Activated CD8-positive, alpha-beta memory T cell treated with anti-CD3 and anti-CD28 coated beads, Interleukin-2, amount 50 U/mL, for 1 hour (primary cell): ENCODE measurements around the gene MAD1L1.
"Not testable (repeated sequence)": the region's sequence is repeated elsewhere in the genome, so short reads cannot be mapped to it uniquely, and the experiment has no call there.

Experiments used
- DNase-seq: peaks from one replicate; pipeline ENCODE4 v3.0.0-alpha.2; 2020; ENCODE audit errors: extremely low read depth

The MAD1L1 gene

DNA sequence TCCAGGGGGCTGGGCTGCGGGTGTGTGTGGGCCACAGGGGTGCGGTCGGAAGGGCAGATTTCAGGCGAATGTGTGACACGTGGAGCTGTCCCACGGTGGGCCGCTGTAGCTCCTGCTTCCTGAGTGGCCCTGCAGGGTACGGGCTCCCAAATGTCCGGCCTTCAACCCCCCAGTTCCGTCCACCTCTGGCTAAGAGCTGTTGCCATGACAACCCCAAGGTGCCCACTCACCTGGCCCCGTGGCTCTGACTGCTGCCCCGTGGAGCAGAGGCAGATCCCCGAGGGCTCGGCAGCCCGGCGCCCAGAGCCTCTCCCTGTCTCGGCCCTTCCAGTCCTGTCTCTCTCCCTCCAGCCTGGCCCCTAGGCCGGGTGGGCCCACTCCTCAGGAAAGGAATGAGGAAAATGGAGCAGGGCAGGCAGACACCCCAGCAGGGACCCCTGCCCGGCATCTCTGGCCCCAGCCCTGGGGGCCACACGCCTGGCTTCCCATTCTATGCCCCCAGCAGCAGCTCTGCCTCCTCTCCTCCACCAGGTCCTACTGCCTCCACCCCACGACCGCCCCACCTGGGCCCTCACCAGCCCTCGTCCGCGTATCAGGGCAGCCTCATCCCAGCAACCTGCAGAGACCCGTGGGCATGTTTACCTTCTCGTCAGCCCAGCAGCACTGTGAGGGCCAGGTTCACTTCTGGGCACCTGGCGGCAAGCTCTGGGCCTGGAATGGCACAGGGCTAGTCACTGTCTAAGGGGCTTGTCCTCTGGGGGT lies 347.1 kb downstream of the MAD1L1 start:
- no peak for DNase-seq

DNA sequence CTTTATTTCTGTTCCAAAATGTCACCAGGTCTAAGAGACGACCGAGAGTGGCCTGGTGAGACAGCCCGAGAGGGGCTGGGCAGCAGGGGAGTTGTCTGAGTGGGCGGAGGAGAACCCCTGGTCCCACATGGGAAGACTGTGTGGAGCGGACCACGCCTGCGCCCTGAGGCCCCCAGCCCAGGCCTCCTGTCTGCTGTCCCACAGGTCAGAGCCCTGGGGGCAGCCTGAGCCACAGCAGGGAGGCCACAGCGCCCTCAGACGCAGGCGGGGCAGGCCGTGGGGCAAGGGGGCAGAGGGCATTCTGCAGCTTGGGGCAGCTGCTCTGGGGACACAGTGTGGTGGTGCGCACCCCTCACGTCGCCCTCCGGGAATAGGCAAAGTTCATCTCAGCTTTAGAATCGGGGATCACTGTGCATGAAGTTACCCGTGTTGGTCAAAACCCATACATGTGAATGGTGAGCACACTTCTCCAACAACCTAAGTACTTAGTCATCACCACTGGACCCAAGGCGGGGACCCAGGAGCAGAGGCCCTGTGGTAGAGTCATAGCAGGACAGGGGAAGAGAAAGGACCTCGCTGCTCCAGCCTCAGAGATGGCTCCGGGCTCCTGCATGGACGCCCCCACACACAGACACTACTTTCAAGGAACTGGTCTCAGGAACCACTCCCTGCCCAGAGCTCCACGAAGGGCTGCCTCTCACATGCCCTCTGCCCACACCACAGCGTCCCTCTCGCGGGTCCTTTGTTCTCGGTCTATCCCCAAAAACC lies 348.0 kb downstream of the MAD1L1 start:
- no peak for DNase-seq

DNA sequence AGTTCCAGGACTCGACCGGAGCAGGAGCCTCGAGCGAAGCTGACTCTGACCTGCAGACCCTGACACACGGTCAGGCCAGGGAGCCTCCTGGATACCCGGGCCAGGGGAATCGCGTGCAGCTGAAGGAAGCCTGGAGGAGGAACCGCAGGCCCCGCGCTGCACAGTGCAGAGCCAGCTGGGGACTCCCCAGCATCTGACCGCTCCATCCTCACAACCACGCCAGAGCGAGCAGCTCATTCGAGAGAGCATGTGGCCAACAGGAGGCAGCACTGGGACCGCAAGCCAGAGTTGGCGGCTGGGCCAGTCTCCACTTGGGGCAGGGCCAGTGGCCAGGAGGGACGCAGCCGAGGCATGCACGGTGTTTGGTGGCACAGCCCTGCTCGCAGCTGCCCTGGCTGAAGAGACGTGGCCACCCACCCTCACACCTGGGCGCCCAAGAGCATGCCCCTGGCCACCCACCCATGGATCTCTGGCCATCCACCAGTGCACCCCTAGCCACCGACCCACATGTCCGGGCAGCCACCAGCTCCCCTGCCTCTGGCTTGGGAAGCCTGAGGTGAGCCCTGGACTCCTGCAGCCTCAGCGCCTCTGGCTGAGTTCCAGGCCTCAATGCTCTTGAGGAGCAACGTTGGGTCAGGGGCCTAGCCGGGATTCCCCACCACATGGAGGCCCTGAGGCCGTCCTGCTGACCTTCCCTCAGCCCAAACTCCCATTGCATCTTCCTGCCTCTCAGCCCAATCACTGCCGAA lies 348.7 kb downstream of the MAD1L1 start:
- DNase-seq = no peak

DNA sequence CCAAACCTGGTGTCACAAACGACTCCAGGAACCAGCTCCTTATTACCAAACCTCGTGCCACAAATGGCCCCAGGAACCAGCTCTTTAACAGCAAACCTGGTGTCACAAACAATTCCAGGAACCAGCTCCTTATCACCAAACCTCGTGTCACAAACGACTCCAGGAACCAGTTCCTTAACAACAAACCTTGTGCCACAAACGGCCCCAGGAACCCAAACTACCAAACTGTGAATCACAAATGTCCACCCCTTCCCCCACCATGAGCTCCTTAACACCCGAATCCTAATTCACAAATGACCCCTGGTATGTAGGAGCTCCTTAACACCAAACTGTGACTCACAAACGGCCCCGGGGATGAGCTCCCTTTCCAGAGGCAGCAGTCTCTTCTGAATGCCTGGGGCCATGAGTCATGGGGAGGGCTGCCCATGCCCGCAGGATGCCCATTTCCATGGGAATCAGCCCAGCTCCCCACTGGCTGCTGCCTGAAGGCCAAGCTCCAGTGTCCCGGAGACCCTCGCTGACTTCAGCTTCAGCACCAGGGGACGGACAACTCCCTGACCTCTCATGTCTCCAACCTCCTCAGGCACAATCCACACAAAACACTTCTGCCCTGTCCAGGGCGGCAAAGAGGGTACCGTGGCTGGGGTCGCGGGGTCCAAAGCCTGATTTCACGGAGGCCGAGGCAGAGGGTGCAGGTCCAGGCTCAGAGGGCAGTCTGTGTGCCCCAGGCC lies 349.5 kb downstream of the MAD1L1 start:
- no peak for DNase-seq

DNA sequence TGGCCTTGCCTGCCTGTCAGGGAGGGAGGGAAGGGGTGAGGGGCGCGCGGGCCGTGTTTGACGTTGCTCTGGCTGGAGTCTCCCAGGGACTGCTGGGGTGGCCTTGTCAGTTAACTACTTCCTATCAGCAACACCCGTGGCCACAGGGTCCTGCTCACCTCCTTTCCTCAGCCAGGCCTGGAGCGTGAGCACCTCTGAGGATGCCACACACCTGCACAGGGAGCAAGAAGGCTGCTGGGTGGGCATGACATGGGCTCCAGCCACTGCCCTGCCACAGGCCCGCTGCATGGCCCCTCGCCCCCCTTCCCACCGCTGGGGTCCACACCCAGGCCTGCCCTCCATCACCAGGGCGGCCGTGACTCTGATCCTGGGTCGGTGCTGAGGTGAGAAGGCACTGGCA lies 350.3 kb downstream of the MAD1L1 start:
- no peak for DNase-seq

DNA sequence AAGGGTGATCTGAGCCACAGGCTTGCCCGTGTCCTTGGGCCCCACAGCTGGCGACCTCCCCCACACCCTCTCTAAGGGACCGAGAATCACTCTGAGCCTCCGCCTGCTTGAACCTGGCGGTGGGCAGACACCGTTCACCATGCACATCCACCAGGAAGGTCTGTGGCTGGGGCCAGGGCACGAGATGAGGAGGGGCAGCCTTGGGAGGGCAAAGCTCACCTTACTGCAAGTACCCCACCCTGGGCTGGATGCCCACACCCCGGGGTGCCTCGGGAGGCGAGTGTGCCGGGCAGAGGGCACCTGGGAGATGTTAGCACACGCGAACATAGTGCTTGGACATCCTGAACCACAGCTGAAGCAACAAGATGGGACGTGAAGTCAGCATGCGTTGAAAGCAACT lies 350.8 kb downstream of the MAD1L1 start:
- no peak for DNase-seq

DNA sequence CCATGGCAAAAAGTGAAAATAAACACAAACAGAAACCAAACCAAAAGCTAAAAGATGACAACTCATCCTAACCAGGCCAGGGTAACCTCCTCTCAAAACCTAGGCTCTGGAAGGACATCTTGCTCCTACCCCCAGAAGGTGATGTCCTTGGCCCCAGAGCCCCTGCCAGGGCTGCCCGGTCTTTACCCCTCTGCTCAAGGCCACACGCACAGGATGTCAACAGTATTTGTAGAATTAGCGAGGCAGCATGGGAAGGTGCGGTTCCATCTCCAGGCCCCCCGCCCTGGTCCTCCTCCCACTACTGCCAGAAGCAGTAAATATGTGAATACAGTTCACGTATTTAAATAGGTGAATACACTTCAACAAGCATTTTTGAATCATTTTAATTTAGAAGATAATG lies 356.1 kb downstream of the MAD1L1 start:
- DNase-seq = not testable (repeated sequence)

DNA sequence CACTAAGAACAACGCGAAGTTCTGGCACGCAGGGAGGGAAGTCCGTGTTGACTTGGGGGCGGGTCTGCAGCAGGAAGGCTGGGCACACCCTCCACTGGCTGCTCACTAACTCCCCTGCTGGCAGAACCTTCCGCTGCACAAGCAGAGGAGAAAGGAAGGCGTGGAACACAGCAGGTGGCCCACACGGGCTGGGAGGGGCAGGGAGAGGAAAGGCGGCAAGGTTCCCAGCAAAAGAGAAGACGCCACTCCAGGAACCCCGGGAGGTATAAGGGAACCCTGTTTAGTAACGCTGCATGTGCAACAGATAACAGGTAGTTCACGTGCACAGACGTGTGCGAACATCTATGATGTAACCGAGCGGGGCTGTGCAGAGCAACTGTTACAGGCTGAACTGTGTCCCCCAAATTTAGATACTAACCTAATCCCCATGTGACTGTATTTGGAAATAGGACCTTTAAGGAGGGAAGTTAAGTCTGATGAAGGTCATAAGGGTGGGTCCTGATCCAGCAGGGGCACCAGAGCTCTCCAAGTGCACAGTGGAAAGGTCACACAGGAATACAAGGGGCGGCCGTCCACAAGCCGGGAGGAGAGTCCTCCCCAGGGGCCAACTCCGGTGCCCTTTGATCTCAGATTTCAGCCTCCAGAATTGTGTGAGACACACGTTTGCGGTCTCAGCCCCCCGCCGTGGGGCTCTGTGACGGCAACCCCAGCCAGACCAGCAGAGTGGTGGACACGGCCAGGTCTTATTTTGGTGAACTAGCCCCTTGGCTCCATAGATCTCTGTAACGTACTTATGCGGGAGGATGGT lies 357.1 kb downstream of the MAD1L1 start:
- DNase-seq = not testable (repeated sequence)

DNA sequence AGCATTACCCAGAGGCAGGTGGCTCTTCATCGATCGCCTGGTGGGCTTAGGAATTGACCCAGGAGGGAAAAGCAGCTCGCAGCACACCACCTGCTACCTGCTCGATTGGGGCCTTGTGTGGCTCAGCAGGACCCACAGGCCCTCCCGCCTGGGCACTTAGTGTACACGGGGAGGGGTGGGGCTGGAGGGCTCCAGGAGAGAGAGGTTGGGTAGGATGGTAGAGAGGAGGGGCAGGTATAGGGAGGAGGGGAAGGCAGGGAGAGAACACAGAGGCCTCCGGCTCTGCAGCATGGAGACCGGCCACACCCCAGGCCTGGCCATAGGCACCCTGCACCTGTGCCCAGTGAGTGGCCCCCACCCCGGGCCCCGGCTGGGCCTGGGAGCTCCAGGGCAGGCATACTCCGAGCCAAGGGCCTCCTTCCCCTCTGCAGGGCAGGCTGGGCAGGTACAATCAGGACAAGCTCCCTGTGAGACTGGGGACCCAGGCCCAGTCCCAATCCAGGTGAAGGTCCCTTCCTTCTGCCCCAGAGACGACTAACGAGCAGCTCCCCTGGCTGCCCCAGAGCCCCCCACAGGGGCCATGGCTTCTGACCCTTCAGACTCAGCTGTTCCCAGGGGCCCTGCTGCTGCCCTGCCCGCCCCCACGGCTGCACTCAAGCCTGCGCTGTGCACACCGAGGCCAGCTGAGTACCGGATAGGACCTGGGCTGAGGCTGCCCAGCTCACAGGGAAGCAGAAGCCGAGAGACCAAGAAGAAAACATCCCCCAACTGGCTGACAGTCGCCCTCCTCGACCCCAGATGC lies 358.0 kb downstream of the MAD1L1 start:
- DNase-seq = not testable (repeated sequence)

DNA sequence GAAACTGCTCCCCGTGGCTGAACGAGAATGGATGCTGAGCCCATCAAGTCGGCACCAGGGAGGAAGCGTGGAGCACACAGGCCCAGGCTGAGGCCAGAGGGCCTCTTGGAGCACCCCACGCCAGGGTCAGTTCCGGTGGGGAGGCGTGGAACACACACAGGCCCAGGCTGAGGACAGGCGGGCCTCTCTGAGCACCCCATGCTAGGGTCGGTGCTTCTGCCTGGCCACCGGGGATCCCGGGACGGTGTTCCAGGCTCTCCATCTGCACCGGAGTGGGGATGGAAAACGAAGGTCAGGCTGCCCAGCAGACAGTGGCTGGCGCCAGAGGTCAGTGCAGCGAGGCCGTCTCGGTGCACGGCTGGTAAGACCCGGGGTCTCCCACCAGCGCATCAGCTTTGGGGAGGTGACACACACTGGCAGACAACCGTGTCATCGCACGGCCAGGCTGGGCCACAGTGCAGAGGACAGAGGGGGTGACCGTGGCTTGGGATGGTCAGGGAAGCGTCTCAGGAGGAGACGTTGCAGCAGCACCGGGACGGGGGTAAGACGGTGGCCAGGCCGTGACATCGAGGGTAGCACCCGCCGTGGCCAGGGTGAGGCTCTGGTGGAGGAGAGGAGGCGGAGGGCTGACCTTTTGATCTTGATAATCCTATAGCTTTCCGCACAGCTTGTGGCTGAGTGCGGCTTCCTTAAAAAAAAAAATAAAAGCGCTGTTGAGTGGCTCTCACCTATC lies 358.7 kb downstream of the MAD1L1 start:
- DNase-seq = no peak

DNA sequence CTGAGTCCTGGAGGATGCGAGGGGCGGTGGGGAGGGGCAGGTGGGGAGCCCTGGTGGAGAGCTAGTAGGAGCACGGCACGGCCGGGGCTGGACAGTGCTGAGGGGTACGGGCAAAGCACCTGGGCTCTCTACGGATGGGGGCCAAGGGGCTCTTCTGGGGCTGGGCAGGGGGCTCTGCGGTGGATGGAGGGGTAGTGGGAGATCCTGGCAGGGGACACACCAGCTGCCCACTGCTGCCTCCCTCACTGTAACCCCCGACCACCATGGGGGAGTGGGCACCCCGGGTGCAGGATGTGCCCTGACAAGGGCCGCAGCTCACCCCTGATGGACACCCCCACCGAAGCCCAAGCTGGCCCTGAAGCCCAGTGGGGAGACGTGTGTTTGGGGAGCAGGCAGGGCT lies 359.3 kb downstream of the MAD1L1 start:
- no peak for DNase-seq

DNA sequence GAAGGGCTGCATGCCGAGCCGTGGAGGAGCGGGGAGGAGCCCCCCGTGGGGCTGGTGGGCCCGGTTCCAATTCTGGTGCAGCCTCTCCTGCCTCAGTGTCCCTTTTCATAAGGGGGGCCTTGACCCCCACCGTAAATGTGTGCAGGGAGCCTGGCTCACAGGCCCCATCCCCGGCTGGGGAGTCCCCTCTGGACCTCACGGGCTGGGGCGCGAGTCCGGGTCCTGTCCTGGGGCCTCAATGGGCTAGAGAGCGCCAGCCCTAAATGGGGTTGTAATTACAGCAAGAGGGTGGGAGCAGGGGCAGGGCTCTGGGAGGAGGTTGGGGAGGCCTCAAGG lies 359.7 kb downstream of the MAD1L1 start:
- DNase-seq = no peak

DNA sequence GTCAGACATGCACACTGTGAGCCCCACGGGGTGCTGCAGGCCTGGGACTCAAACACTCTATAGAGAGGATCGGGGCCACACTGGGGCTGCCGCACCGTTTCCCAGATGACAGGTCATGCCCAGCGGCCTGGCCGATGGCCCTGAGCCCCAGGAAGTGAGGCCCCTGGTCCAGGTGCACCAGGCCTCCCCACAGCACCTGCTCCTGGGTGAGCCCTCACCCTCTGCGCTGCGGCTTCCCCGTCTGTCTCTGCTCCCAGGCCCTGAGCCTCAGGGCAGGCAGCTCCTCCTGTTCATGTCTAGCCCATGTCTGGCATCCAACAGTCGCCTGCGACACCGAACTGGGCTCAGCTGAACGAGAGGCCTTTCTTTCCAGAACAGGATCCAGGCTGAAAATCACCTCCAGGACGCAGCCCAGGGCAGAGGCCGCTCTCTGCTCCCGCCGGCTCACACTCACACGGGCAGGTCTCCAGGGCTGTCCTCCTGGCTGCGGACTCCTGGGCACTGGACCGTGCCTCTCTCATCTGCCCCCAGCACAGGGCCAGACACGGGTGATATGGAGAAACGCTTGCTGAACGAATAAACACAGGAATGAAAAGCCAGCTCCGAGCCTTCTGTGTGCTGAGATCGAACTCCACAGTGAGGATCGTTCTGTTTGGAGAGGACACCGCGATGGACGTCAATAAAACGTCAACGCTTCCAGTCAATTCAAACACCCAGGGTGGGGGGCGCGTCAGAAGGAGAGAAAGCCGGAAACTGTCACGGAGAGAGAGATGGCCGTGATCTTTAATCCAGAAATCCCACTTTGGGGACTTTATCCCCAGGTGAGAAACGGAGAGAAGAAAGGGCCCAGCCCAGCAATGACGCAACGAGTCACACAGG lies 360.3 kb downstream of the MAD1L1 start:
- no peak for DNase-seq

DNA sequence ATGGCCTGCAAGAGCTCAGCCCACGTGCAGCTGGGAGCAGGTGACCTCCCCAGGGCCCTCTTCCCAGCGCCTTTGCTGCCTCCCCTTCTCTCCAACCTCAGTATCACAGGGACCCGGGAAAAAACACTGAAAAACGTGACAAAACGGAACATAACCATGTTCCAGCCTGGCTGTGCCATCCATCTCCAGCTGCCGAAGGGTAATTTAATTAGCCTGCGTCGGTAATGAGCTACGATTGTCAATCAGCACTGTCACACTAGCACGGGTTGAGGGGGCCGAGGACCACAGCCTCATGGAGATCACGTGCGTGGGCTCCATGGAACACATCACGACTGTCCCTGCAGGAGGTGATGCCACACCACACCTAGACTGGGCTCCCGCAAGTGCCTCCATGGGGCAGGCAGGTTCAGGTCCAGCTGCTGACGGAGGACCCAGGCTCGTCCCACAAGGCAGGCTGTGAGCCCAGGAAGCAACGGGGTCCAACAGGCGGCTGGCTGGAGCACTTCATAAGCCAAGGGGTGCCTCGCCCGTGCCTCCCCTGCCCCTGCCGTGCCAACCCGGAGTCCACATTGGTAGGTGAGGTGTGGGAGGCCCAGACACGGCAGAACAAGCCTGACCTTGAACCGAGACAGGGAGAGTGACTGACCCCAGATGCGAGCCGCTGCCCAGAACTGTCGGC lies 363.2 kb downstream of the MAD1L1 start:
- no peak for DNase-seq

DNA sequence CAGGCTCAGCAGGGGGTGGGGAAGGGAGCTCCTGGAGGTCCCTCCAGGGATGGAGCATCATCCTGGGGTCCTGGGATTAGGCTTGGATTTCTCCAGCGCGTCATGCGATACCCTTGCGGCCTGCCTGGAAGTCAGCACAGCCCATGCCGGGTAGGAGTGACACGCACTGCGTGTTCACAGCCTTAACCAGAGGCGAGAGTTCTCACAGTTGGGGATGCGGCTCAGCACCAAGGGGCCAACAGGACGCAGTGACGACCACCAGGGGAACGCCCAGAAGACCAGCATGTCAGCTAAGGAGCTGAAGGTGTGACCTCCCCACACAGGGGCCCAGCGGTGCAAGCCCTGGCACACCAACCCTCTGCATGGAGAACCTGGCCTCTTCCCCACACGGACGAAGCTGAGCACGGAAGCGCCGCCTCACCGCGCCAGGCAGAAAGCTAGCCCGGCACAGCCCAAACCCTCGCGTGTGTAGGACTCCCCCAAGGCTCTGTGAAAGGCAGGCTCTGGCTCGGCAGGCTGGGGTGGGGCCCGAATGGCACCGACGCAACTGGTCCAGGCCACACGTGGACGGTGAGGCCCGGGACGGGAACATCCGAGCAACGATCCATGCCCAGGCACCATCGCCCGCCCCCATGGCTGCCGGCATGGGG lies 364.1 kb downstream of the MAD1L1 start:
- DNase-seq = no peak

DNA sequence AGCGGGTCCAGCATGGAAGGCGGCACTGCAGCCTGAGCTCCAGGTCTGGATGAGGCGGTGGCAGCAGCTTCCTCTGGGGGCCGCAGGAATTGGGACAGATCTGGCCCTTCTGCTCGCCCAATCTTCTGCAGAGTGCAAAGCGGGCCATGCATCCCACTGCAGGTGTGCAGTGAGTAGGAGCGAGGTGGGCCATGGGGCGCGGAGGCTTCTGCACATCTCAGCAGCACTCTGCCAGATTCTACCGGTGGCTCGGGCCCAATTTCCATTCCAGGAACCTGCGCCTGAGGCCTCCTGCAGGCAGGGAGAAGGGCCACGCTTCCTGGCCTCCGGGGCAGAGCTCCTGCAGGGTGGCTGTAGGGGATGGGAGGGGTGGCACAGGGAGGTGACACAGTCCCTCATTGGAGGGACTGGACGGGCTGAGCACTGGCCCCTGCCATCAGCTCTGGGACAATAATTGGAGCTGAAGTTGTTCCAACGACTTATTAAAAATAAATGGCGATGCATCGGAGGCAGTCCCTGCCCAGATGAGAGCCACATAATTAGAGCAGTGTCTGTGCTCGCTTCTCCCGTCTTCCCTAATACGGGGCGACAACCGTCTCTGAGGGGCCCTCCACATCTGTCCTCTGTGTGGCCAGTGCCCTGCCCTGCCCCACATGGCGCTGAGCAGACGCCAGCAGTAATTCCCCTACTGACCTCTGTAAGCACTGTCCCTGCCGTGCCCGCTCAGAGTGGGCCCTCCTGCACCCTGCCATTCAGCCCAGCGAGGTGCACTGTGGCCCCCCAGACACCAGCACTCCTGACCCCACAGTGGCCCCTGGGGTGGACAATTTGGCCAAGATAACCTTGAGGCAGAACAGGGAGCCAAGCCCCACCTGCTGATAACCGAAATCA lies 365.1 kb downstream of the MAD1L1 start:
- no peak for DNase-seq

DNA sequence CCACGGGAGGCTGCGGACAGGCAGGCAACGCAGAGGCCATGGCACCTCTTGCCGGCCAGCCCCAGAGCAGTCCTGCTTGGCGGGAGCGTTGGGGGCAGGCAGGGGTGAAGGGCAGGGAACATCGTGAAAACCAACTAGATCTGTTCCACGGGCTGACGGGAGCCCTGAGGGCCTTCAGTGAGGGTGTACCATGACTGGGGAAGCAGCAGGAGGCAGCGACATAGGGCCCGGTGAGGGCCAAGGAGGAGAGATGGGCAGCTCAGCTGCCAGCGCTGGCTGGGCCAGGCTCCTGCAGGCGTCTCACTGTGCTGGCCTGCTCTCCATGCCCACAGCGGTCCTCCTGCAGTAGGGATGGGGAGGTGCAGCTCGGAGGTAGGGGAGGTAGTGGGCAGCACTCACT lies 366.1 kb downstream of the MAD1L1 start:
- DNase-seq = no peak
